Endothelial cell of umbilical vein (primary cell): ENCODE data around the gene CHD6. TPM values are rescaled to one million over a fixed set of nuclear protein-coding genes. Genes with fewer than 3 reads are reported as not detected.

ENCODE experiments used
- BruUV-seq: library from RNA; stranded (reverse); fragments of 400-500 nt; replicated peaks from 2 replicates; lab custom pipeline; 2021; lab: Mats Ljungman, UMichigan
- CTCF ChIA-PET: fragments of 300-600, 350-600 bp; sonication (Branson Sonifier 250); formaldehyde crosslinking; loops from one replicate; lab custom pipeline; 2021; ENCODE audit warnings: antibody characterized with exemption, inconsistent platforms; lab: Charles Lee
- POLR2A ChIA-PET: fragments of 300-600, 350-600 bp; sonication (Branson Sonifier 250); formaldehyde crosslinking; loops from one replicate; lab custom pipeline; 2021; ENCODE audit warnings: antibody characterized with exemption, inconsistent platforms; lab: Charles Lee
- DNase-seq: peaks from one replicate; pipeline ENCODE4 v3.0.0-alpha.2; 2011; ENCODE audit warnings: low read depth, low spot score
- FAIRE-seq: peaks from 2 replicates; lab custom pipeline; 2011; peaks lifted over from hg19 to GRCh38; lab: Jason Lieb, UNC
- H2AFZ ChIP-seq: 2 replicates; pipeline ENCODE4 v1.6.0; 2012; ENCODE audit warnings: low read depth, low read length, control low read depth, inconsistent platforms
- H3K27ac ChIP-seq: 2 replicates; pipeline ENCODE4 v1.5.1; 2011; ENCODE audit warnings: low read depth, mild to moderate bottlenecking, control low read depth, low read length, moderate library complexity; ENCODE audit not compliant: insufficient read depth
- H3K27me3 ChIP-seq, 2 experiments: 2 replicates each; pipeline versions ENCODE4 v1.6.0 to v1.6.1; 2011; ENCODE audit warnings: low read length in 2 of 2, mixed read lengths in 1 of 2; ENCODE audit not compliant: control insufficient read depth in 2 of 2, insufficient read depth in 2 of 2
- H3K36me3 ChIP-seq, 2 experiments: 2 replicates in 1 of 2; 3 replicates in 1 of 2; pipeline ENCODE4 v1.5.1; 2011; ENCODE audit warnings: low read length in 2 of 2, mild to moderate bottlenecking in 1 of 2, moderate library complexity in 1 of 2; ENCODE audit not compliant: control insufficient read depth in 2 of 2, insufficient read depth in 2 of 2; ENCODE audit errors: extremely low read depth in 1 of 2
- H3K4me1 ChIP-seq: 3 replicates; pipeline ENCODE4 v1.5.1; 2011; ENCODE audit warnings: mild to moderate bottlenecking, low read length; ENCODE audit not compliant: control insufficient read depth, insufficient read depth; ENCODE audit errors: extremely low read depth
- H3K4me2 ChIP-seq: 2 replicates; pipeline ENCODE4 v1.6.1; 2011; ENCODE audit warnings: low read length, control low read depth, mixed read lengths; ENCODE audit not compliant: insufficient read depth
- H3K4me3 ChIP-seq, 3 experiments: fragments of 200-600 bp in 1 of 3; sonication (generic), shearing (Covaris generic) in 1 of 3; replicated peaks in 1 of 3; 2 replicates each; pipeline ENCODE4 v1.5.1; 2011 to 2016; ENCODE audit warnings: control low read depth in 3 of 3, low read length in 3 of 3, mild to moderate bottlenecking in 2 of 3, inconsistent platforms in 1 of 3, low read depth in 1 of 3, moderate library complexity in 1 of 3; ENCODE audit not compliant: insufficient read depth in 1 of 3
- H3K79me2 ChIP-seq: 2 replicates; pipeline ENCODE4 v1.6.0; 2012; ENCODE audit warnings: low read length, inconsistent platforms; ENCODE audit not compliant: control insufficient read depth, insufficient read depth
- H3K9ac ChIP-seq: replicated peaks from 2 replicates; pipeline ENCODE3; 2011; ENCODE audit warnings: low read length, control low read depth; ENCODE audit not compliant: insufficient read depth; ENCODE audit errors: extremely low read depth
- H3K9me1 ChIP-seq: replicated peaks from 3 replicates; pipeline ENCODE4 v1.6.0; 2011; ENCODE audit warnings: mild to moderate bottlenecking, low read length; ENCODE audit not compliant: control insufficient read depth, insufficient read depth; ENCODE audit errors: extremely low read depth
- H3K9me3 ChIP-seq: replicated peaks from 2 replicates; pipeline ENCODE4 v1.5.1; 2012; ENCODE audit warnings: low read length, inconsistent platforms; ENCODE audit not compliant: control insufficient read depth, insufficient read depth
- H4K20me1 ChIP-seq: replicated peaks from 2 replicates; pipeline ENCODE3; 2011; ENCODE audit warnings: mild to moderate bottlenecking, low read length; ENCODE audit not compliant: control insufficient read depth, insufficient read depth; ENCODE audit errors: extremely low read depth
- CTCF ChIP-seq, 2 donors: IDR thresholded peaks; 1 replicate in 1 of 2; 2 replicates in 1 of 2; pipeline ENCODE4 v1.5.1; 2011; ENCODE audit warnings: low read length in 2 of 2, mild to moderate bottlenecking in 2 of 2, moderate library complexity in 2 of 2, control low read depth in 1 of 2, inconsistent platforms in 1 of 2, low read depth in 1 of 2; ENCODE audit not compliant: insufficient read depth in 1 of 2; ENCODE audit errors: extremely low read depth in 1 of 2
- EZH2 ChIP-seq: IDR thresholded peaks from 2 replicates; pipeline ENCODE4 v1.6.1; 2012; ENCODE audit warnings: borderline replicate concordance, low read depth, mild to moderate bottlenecking, moderate library complexity, low read length, inconsistent platforms; ENCODE audit not compliant: severe bottlenecking
- FOS ChIP-seq: IDR thresholded peaks from 2 replicates; pipeline ENCODE4 v1.6.1; 2011; ENCODE audit warnings: mild to moderate bottlenecking, low read length, moderate library complexity, borderline replicate concordance; ENCODE audit not compliant: insufficient read depth
- GATA2 ChIP-seq: IDR thresholded peaks from 2 replicates; pipeline ENCODE4 v1.7.0; 2011; ENCODE audit warnings: low read depth, mild to moderate bottlenecking, moderate library complexity, mixed read lengths, low read length; ENCODE audit not compliant: insufficient read length, insufficient read depth
- JUN ChIP-seq: IDR thresholded peaks from 2 replicates; pipeline ENCODE4 v1.6.1; 2011; ENCODE audit warnings: borderline replicate concordance, low read depth; ENCODE audit not compliant: insufficient read length, insufficient read depth
- MAX ChIP-seq: IDR thresholded peaks from 2 replicates; pipeline ENCODE4 v1.6.1; 2011; ENCODE audit not compliant: insufficient read depth, insufficient read length
- MYC ChIP-seq: IDR thresholded peaks from one replicate; pipeline ENCODE4 v1.6.1; 2011; ENCODE audit warnings: mild to moderate bottlenecking, low read depth, low read length
- POLR2A ChIP-seq: IDR thresholded peaks from 2 replicates; pipeline ENCODE4 v1.6.1; 2012; ENCODE audit warnings: low read depth, mild to moderate bottlenecking, control low read depth, low read length
- POLR2AphosphoS5 ChIP-seq: IDR thresholded peaks from 2 replicates; pipeline ENCODE4 v1.6.1; 2012; ENCODE audit warnings: low read depth, mild to moderate bottlenecking, control low read depth, low read length, moderate library complexity; ENCODE audit not compliant: insufficient read depth
- dilution Hi-C: fragments of 300-500 bp; cut with MboI; formaldehyde crosslinking; loops from one replicate; pipeline ENCODE4 v1.15.0; 2019; ENCODE audit warnings: low sequenced_read_pairs; ENCODE audit not compliant: extremely low pct_ligation_motif_present
- intact Hi-C: fragments of 100-400 bp; cut with micrococcal nuclease; formaldehyde crosslinking; loops from one replicate; pipeline ENCODE4 v1.10.0; 2022
- polyA plus RNA-seq, 4 experiments: library from polyadenylated mRNA; depleted of rRNA in 3 of 4; stranded (reverse) in 3 of 4; unstranded in 1 of 4; fragments of >200 nt; gene quantifications; 2 replicates each; pipeline versions ENCODE4 v1.2.1 to v1.2.3, GENCODE V29; 2011 to 2012; ENCODE audit warnings: missing spikeins in 1 of 4
- total RNA-seq: library from RNA; stranded (reverse); gene quantifications from 2 replicates; pipeline ENCODE4 v1.2.3, GENCODE V29; 2021

CHD6 gene
- total and polyA plus RNA-seq, 2 donors (not counting 3 experiments of a cell fraction or from before 2014, with no cell fraction given) = 7.2 to 33.7 TPM

- Histone ChIP-seq H3K27ac (no peak overlapping the region), H3K9me1 (no peaks in the 10 kb centered on the region), H3K79me2 (no peaks in the 10 kb centered on the region), H3K9ac (no peak overlapping the region), H3K4me3 (no peak overlapping the region), H3K9me3 (no peaks in the 10 kb centered on the region), H3K4me1 (no peaks in the 10 kb centered on the region), H3K4me2 (no peak overlapping the region), H3K27me3 (no peaks in the 10 kb centered on the region), H2AFZ (no peak overlapping the region), H3K36me3 (peaks cover 0 to 1% of the 10 kb centered on the region in 2 experiments), H4K20me1 (no peaks in the 10 kb centered on the region)
- intact Hi-C loops = no loop called here
- POLR2A ChIA-PET = no interaction called here
- dilution Hi-C loops = no loop called here
- CTCF ChIA-PET = no interaction called here
- DNase-seq (no peak), FAIRE-seq (no peak)
- BruUV-seq = no TSS peak
- no peak for TF ChIP-seq POLR2A
- TF ChIP-seq EZH2 = no peak
- TF ChIP-seq POLR2AphosphoS5 = no peak
- TF ChIP-seq GATA2 = no peak
- no peak for TF ChIP-seq MAX
- TF ChIP-seq MYC = no peak
- TF ChIP-seq FOS = no peak
- no peak for TF ChIP-seq CTCF (IDR thresholded peaks at IDR 0.05; ENCODE audit: extremely low read depth in 1 of 2, insufficient read depth in 1 of 2, low read depth in 1 of 2, low read length in 2 of 2)
- TF ChIP-seq JUN = no peak
These were observed 110.3 kb downstream of the CHD6 start for GRCh38 chr20:41507851-41508250.
